CD8-positive, alpha-beta memory T cell (primary cell): ENCODE data around the gene COX7B2. TPM values are rescaled to one million over a fixed set of nuclear protein-coding genes. Genes with fewer than 3 reads are reported as not detected.

Source experiments
- CTCF ChIA-PET: fragments of 350-600 bp; sonication (Branson Sonifier 250); formaldehyde crosslinking; loops from one replicate; lab custom pipeline; 2021; ENCODE audit warnings: antibody characterized with exemption; lab: Charles Lee
- POLR2A ChIA-PET: fragments of 350-600 bp; sonication (Branson Sonifier 250); formaldehyde crosslinking; loops from one replicate; lab custom pipeline; 2021; ENCODE audit warnings: antibody characterized with exemption; lab: Charles Lee
- DNase-seq, 5 donors: peaks; one replicate each; pipeline versions ENCODE4 v3.0.0 to v3.0.0-alpha.2; 2020 to 2022; ENCODE audit warnings: mixed read lengths in 1 of 5
- H3K27ac ChIP-seq: one replicate; pipeline ENCODE4 v1.7.0; 2013; ENCODE audit warnings: low read depth, mild to moderate bottlenecking, low read length, moderate library complexity
- H3K27me3 ChIP-seq: 2 replicates; pipeline ENCODE4 v1.7.0; 2013; ENCODE audit warnings: low read length, mild to moderate bottlenecking; ENCODE audit not compliant: insufficient read depth, poor library complexity, severe bottlenecking
- H3K36me3 ChIP-seq: 2 replicates; pipeline ENCODE4 v1.7.0; 2013; ENCODE audit warnings: mild to moderate bottlenecking, low read length, moderate library complexity; ENCODE audit not compliant: insufficient read depth
- H3K4me1 ChIP-seq: 2 replicates; pipeline ENCODE4 v1.7.0; 2013; ENCODE audit warnings: mild to moderate bottlenecking, low read length, moderate library complexity; ENCODE audit not compliant: insufficient read depth
- H3K4me3 ChIP-seq: 2 replicates; pipeline ENCODE4 v1.7.0; 2013; ENCODE audit warnings: mild to moderate bottlenecking, low read length
- H3K9me3 ChIP-seq: 2 replicates; pipeline ENCODE4 v1.7.0; 2013; ENCODE audit warnings: mild to moderate bottlenecking, low read length
- H3K27ac Mint-ChIP-seq, 8 donors: one replicate each; pipeline ENCODE4 v1.8.0; 2020 to 2021; ENCODE audit warnings: mixed read lengths in 8 of 8, mild to moderate bottlenecking in 6 of 8, inconsistent platforms in 3 of 8, moderate library complexity in 3 of 8
- H3K27me3 Mint-ChIP-seq, 2 donors: one replicate each; pipeline ENCODE4 v1.8.0; 2020 to 2021; ENCODE audit warnings: mixed read lengths in 2 of 2, mild to moderate bottlenecking in 1 of 2, moderate library complexity in 1 of 2
- H3K36me3 Mint-ChIP-seq, 3 donors: one replicate each; pipeline ENCODE4 v1.8.0; 2020 to 2021; ENCODE audit warnings: mixed read lengths in 3 of 3, inconsistent platforms in 1 of 3, mild to moderate bottlenecking in 1 of 3
- H3K4me1 Mint-ChIP-seq, 3 donors: one replicate each; pipeline ENCODE4 v1.8.0; 2020 to 2021; ENCODE audit warnings: mixed read lengths in 3 of 3, inconsistent platforms in 1 of 3, mild to moderate bottlenecking in 1 of 3
- H3K4me3 Mint-ChIP-seq, 7 donors: one replicate each; pipeline ENCODE4 v1.8.0; 2020 to 2021; ENCODE audit warnings: mixed read lengths in 7 of 7, mild to moderate bottlenecking in 6 of 7, moderate library complexity in 4 of 7, inconsistent platforms in 2 of 7
- H3K9me3 Mint-ChIP-seq, 5 donors: one replicate each; pipeline ENCODE4 v1.8.0; 2020 to 2022; ENCODE audit warnings: mixed read lengths in 5 of 5, mild to moderate bottlenecking in 3 of 5, moderate library complexity in 2 of 5, inconsistent platforms in 1 of 5
- polyA plus RNA-seq: library from polyadenylated mRNA; unstranded; fragments of 300-500 nt; fragmentation: Illumina TruSeq; gene quantifications from one replicate; pipeline ENCODE4 v1.2.3, GENCODE V29; 2021
- total RNA-seq, 2 experiments: library from RNA; stranded (reverse); gene quantifications; one replicate each; pipeline ENCODE4 v1.2.3, GENCODE V29; 2021

The COX7B2 gene
- total RNA-seq (not detected), polyA plus RNA-seq (not detected)

DNA sequence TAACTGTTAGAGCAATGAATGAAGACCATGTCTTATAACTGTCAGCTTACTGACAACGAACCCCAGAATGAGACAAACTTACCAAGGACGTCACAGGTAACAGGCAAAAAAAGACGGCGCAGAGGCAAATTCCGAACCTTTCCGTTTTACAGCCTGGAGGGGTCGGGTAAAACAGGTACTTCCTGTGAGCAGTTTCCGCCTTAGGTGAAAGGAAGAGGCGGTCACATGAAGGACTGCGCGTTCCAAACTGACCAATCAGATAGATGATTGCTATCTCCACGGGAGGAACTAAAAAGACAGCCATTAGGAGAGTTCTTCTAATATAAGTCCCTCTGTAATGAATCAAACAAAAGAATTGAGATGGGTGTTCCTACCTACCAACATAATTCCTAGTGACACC is at the start of gene COX7B2:
Gene COX7B2, minus strand, starts transcription at position 168 of the 400 bp plus-strand sequence. CDS start 174,053 bp downstream, outside the sequence.
- Mint-ChIP-seq H3K27me3 (peaks cover 0 to 1% of the 10 kb centered on the region in 2 donors), H3K27ac (no peak within 1 kb of the TSS), H3K4me3 (no peak within 1 kb of the TSS), H3K4me1 (no peaks in the 10 kb centered on the region), H3K36me3 (no peaks in the 10 kb centered on the region), H3K9me3 (peaks cover 0 to 3% (median 0%) of the 10 kb centered on the region in 5 donors)
- no peaks in the 10 kb centered on the region for H3K9me3 ChIP-seq
- H3K4me1 ChIP-seq: no peaks in the 10 kb centered on the region
- H3K36me3 ChIP-seq: no peaks in the 10 kb centered on the region
- ChIA-PET CTCF (no interaction called here), POLR2A (no interaction called here)
- H3K27ac ChIP-seq: no peak within 1 kb of the TSS
- H3K27me3 ChIP-seq: peaks cover 4% of the 10 kb centered on the region
- no peak for DNase-seq
- no peak within 1 kb of the TSS for H3K4me3 ChIP-seq

GRCh38 chr4:46956451-46956850 is 47.4 kb upstream of the COX7B2 start:
- Histone ChIP-seq H3K4me1 (no peaks in the 10 kb centered on the region), H3K4me3 (no peak overlapping the region), H3K36me3 (no peaks in the 10 kb centered on the region), H3K27me3 (no peaks in the 10 kb centered on the region), H3K27ac (no peak overlapping the region), H3K9me3 (no peaks in the 10 kb centered on the region)
- no peak overlapping the region for H3K4me3 Mint-ChIP-seq
- CTCF ChIA-PET: no interaction called here
- DNase-seq: no peak
- no peak overlapping the region for H3K27ac Mint-ChIP-seq
- POLR2A ChIA-PET: no interaction called here
- H3K27me3 Mint-ChIP-seq: peaks cover 0 to 14% of the 10 kb centered on the region in 2 donors
- no peaks in the 10 kb centered on the region for H3K36me3 Mint-ChIP-seq
- no peaks in the 10 kb centered on the region for H3K4me1 Mint-ChIP-seq
- H3K9me3 Mint-ChIP-seq: no peaks in the 10 kb centered on the region

GRCh38 chr4:46955601-46956000 is 46.6 kb upstream of the COX7B2 start:
- no peaks in the 10 kb centered on the region for H3K4me1 Mint-ChIP-seq
- POLR2A ChIA-PET: no interaction called here
- Histone ChIP-seq H3K4me1 (no peaks in the 10 kb centered on the region), H3K36me3 (no peaks in the 10 kb centered on the region), H3K27ac (no peak overlapping the region), H3K9me3 (no peaks in the 10 kb centered on the region), H3K4me3 (no peak overlapping the region), H3K27me3 (no peaks in the 10 kb centered on the region)
- DNase-seq: no peak
- peaks cover 0 to 13% of the 10 kb centered on the region in 2 donors for H3K27me3 Mint-ChIP-seq
- no peaks in the 10 kb centered on the region for H3K36me3 Mint-ChIP-seq
- H3K27ac Mint-ChIP-seq: no peak overlapping the region
- no peak overlapping the region for H3K4me3 Mint-ChIP-seq
- CTCF ChIA-PET: no interaction called here
- no peaks in the 10 kb centered on the region for H3K9me3 Mint-ChIP-seq

- H3K27ac ChIP-seq: no peak overlapping the region
- H3K27me3 Mint-ChIP-seq: peaks cover 0 to 13% of the 10 kb centered on the region in 2 donors
- H3K27me3 ChIP-seq: no peaks in the 10 kb centered on the region
- no peaks in the 10 kb centered on the region for H3K36me3 Mint-ChIP-seq
- H3K4me1 Mint-ChIP-seq: no peaks in the 10 kb centered on the region
- ChIA-PET POLR2A (no interaction called here), CTCF (no interaction called here)
- DNase-seq: no peak
- H3K4me1 ChIP-seq: no peaks in the 10 kb centered on the region
- H3K4me3 Mint-ChIP-seq: no peak overlapping the region
- no peaks in the 10 kb centered on the region for H3K36me3 ChIP-seq
- H3K9me3 Mint-ChIP-seq: no peaks in the 10 kb centered on the region
- H3K27ac Mint-ChIP-seq: no peak overlapping the region
- H3K4me3 ChIP-seq: no peak overlapping the region
- no peaks in the 10 kb centered on the region for H3K9me3 ChIP-seq
These were observed 45.6 kb upstream of the COX7B2 start for GRCh38 chr4:46954643-46955042.

DNA sequence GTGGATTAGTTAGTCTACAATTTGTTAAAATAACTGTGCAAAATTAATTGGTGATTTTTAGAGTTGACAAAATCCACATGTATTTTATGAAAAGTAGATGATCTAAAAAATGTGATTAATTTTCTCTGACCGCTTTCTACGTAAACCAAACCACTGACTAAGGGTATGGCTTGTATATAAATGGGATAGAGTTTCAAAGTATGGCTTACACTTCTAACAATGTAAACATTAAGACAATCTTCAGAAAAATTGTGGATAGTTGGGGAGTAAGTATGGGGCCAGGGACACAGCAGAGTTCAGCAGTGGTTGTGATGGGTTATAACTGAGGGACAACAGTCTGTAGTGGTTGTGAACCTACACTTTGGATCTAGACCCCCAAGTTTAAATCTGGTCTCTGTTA is 44.5 kb upstream of the COX7B2 start:
- Mint-ChIP-seq H3K4me1 (no peaks in the 10 kb centered on the region), H3K9me3 (no peaks in the 10 kb centered on the region), H3K27ac (no peak overlapping the region), H3K4me3 (no peak overlapping the region), H3K36me3 (no peaks in the 10 kb centered on the region), H3K27me3 (peaks cover 0 to 8% of the 10 kb centered on the region in 2 donors)
- no peaks in the 10 kb centered on the region for H3K4me1 ChIP-seq
- no peaks in the 10 kb centered on the region for H3K9me3 ChIP-seq
- no peak for DNase-seq
- no peaks in the 10 kb centered on the region for H3K27me3 ChIP-seq
- POLR2A ChIA-PET: no interaction called here
- H3K4me3 ChIP-seq: no peak overlapping the region
- no peak overlapping the region for H3K27ac ChIP-seq
- H3K36me3 ChIP-seq: no peaks in the 10 kb centered on the region
- CTCF ChIA-PET: no interaction called here

- H3K4me3 Mint-ChIP-seq: no peak overlapping the region
- H3K27ac Mint-ChIP-seq: no peak overlapping the region
- Histone ChIP-seq H3K27ac (no peak overlapping the region), H3K9me3 (no peaks in the 10 kb centered on the region), H3K4me3 (no peak overlapping the region), H3K27me3 (no peaks in the 10 kb centered on the region), H3K4me1 (no peaks in the 10 kb centered on the region), H3K36me3 (no peaks in the 10 kb centered on the region)
- H3K4me1 Mint-ChIP-seq: no peaks in the 10 kb centered on the region
- H3K9me3 Mint-ChIP-seq: no peaks in the 10 kb centered on the region
- peaks cover 0 to 8% of the 10 kb centered on the region in 2 donors for H3K27me3 Mint-ChIP-seq
- H3K36me3 Mint-ChIP-seq: no peaks in the 10 kb centered on the region
- ChIA-PET CTCF (no interaction called here), POLR2A (no interaction called here)
- DNase-seq: no peak
These were observed 43.4 kb upstream of the COX7B2 start for GRCh38 chr4:46952451-46952850.

GRCh38 chr4:46950826-46951225 is 41.8 kb upstream of the COX7B2 start:
- H3K4me3 ChIP-seq: no peak overlapping the region
- H3K27me3 Mint-ChIP-seq: peaks cover 0 to 8% of the 10 kb centered on the region in 2 donors

DNA sequence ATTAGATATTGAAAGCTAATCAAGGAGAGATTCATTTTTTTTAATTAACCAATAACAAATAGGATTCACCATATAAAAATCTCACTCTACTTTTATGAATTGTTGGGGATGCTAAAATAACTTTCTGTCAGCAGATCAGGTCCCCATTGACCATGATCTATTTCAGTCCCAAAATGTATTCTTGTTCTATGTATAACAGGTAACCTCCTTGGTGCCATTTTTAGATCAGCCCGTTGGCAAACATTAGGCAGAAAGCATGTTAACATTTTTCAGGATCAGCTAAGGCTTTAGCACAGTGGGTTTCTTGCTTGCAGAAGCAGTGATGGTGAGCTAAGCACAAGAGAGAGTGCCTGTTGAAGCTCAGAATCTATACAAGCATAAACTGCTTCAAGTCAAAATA is 40.8 kb upstream of the COX7B2 start:
- DNase-seq: no peak
- ChIA-PET POLR2A (no interaction called here), CTCF (no interaction called here)
- Histone ChIP-seq H3K9me3 (no peaks in the 10 kb centered on the region), H3K27me3 (no peaks in the 10 kb centered on the region), H3K4me1 (no peaks in the 10 kb centered on the region), H3K36me3 (no peaks in the 10 kb centered on the region), H3K4me3 (no peak overlapping the region), H3K27ac (no peak overlapping the region)
- Mint-ChIP-seq H3K27me3 (peaks cover 0 to 8% of the 10 kb centered on the region in 2 donors), H3K36me3 (no peaks in the 10 kb centered on the region), H3K4me3 (no peak overlapping the region), H3K27ac (no peak overlapping the region), H3K9me3 (no peaks in the 10 kb centered on the region), H3K4me1 (no peaks in the 10 kb centered on the region)

More at GRCh38 chr4:46950826-46951225, 41.8 kb upstream of the COX7B2 start:
- no peaks in the 10 kb centered on the region for H3K27me3 ChIP-seq
- H3K27ac ChIP-seq: no peak overlapping the region
- no peaks in the 10 kb centered on the region for H3K9me3 Mint-ChIP-seq
- no peaks in the 10 kb centered on the region for H3K4me1 ChIP-seq
- no peaks in the 10 kb centered on the region for H3K36me3 Mint-ChIP-seq
- no peaks in the 10 kb centered on the region for H3K4me1 Mint-ChIP-seq
- no peak overlapping the region for H3K27ac Mint-ChIP-seq
- no peak for DNase-seq
- no peaks in the 10 kb centered on the region for H3K9me3 ChIP-seq
- H3K4me3 Mint-ChIP-seq: no peak overlapping the region
- no peaks in the 10 kb centered on the region for H3K36me3 ChIP-seq
- POLR2A ChIA-PET: no interaction called here
- CTCF ChIA-PET: no interaction called here

DNA sequence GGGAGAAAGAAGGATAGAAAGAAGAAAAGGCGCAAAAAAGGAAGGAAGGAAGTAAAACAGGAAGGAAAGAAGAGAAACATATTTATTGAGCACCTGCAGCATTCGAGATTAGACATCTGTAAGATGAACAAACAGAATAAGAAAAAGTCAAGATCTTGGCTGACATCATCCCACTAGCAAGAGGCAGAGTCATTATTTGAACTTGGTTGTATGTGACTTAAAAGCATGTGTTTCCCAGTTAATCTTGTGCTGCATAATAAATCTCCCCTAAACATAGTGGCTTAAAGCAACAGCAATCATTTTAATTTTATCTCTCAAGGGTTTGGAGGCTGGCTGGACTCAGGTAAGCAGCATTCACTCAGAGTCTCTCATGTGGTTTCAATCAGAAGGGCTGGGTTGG is 38.5 kb upstream of the COX7B2 start:
- Mint-ChIP-seq H3K36me3 (no peaks in the 10 kb centered on the region), H3K9me3 (peaks cover 0 to 4% (median 0%) of the 10 kb centered on the region in 5 donors), H3K4me3 (no peak overlapping the region), H3K27me3 (peaks cover 2 to 3% of the 10 kb centered on the region in 2 donors), H3K4me1 (no peaks in the 10 kb centered on the region), H3K27ac (no peak overlapping the region)
- H3K4me3 ChIP-seq: no peak overlapping the region
- no peaks in the 10 kb centered on the region for H3K36me3 ChIP-seq
- ChIA-PET CTCF (no interaction called here), POLR2A (no interaction called here)
- no peak overlapping the region for H3K27ac ChIP-seq
- no peak for DNase-seq
- no peaks in the 10 kb centered on the region for H3K9me3 ChIP-seq
- H3K27me3 ChIP-seq: no peaks in the 10 kb centered on the region
- H3K4me1 ChIP-seq: no peaks in the 10 kb centered on the region
